ENCODE measurements around the gene FALEC. TPM values are rescaled to one million over a fixed set of nuclear protein-coding genes. Genes with fewer than 3 reads are reported as not detected.
A peak's percentile ranks its signal among the peaks of the same experiment; 100 is the strongest.

Gene FALEC
- total RNA-seq, 1 experiment from 2014 or later: 0.59 TPM

DNA sequence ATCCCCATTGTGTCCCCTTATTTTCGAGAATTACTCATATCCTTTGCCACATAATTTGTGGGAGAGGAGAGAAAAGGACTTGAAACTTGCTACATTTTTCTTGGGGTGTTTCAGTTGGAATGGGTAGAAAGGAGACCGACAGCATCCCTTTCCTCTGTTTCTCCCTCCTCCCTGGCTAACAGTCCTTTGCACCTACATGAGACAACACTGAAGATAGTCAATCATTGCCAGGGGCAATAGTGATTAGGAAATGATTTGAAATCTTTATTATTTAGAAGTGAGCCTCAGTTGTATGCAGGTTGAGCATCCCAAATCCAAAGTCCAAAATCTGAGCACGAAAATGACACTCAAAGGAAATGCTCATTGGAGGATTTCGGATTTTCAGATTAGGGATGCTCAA, 36.2 kb upstream of the FALEC start:
- H3K27me3 Mint-ChIP-seq (ENCODE audit: insufficient read depth, unreplicated experiment): no peaks in the 10 kb centered on the region
- no peaks in the 10 kb centered on the region for H3K36me3 ChIP-seq (ENCODE audit: control insufficient read depth, insufficient read depth, low read length)
- DNase-seq: no peak
- no peaks in the 10 kb centered on the region for H3K27me3 ChIP-seq (replicated peaks; ENCODE audit: control insufficient read depth, insufficient read depth, low read length)
- H3K9me3 Mint-ChIP-seq (ENCODE audit: unreplicated experiment): no peaks in the 10 kb centered on the region
- no peak overlapping the region for H3K4me3 ChIP-seq (ENCODE audit: low read depth, low read length)
- BruUV-seq (replicated peaks): no TSS peak
- TF ChIP-seq, protein P1, sequence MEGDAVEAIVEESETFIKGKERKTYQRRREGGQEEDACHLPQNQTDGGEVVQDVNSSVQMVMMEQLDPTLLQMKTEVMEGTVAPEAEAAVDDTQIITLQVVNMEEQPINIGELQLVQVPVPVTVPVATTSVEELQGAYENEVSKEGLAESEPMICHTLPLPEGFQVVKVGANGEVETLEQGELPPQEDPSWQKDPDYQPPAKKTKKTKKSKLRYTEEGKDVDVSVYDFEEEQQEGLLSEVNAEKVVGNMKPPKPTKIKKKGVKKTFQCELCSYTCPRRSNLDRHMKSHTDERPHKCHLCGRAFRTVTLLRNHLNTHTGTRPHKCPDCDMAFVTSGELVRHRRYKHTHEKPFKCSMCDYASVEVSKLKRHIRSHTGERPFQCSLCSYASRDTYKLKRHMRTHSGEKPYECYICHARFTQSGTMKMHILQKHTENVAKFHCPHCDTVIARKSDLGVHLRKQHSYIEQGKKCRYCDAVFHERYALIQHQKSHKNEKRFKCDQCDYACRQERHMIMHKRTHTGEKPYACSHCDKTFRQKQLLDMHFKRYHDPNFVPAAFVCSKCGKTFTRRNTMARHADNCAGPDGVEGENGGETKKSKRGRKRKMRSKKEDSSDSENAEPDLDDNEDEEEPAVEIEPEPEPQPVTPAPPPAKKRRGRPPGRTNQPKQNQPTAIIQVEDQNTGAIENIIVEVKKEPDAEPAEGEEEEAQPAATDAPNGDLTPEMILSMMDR (IDR thresholded peaks at IDR 0.05; ENCODE audit: insufficient read depth in 1 of 2, low read depth in 1 of 2, low read length in 1 of 2, severe bottlenecking in 1 of 2, unreplicated experiment in 1 of 2): no peak
- no peak overlapping the region for H3K27ac Mint-ChIP-seq (ENCODE audit: unreplicated experiment)
- peaks cover 9% of the 10 kb centered on the region for H3K4me1 Mint-ChIP-seq (ENCODE audit: low read depth, unreplicated experiment)
- H3K4me1 ChIP-seq: peaks cover 14% of the 10 kb centered on the region
- H3K9me3 ChIP-seq: no peaks in the 10 kb centered on the region
- intact Hi-C loops (cut with micrococcal nuclease; ENCODE audit: unreplicated experiment): no loop called here
- ChIA-PET CTCF (no interaction called here), POLR2A (no interaction called here)
- peaks cover 26% of the 10 kb centered on the region for H3K36me3 Mint-ChIP-seq (ENCODE audit: insufficient read depth, unreplicated experiment)
- no peak overlapping the region for H3K4me3 Mint-ChIP-seq (ENCODE audit: unreplicated experiment)

DNA sequence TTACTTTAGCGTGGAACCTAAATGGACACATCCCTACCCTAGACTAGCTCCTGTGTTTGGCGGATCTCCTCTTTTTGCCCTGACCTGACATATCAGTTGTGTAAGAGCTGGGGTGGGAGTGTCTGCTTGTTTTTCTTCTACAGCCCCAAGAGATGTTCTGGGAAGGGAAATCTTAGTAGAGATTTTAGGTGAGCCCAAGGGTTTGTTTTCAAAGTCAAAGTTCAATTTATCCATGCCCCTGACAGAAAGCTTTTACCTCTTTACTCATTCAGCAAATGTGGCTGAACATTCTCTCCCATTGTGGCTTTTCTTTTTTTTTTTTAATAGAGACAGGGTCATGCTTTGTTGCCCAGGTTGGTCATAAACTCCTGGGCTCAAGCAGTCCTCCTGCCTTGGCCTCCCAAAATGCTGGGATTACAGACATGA, 35.6 kb upstream of the FALEC start:
- DNase-seq: peak in 1 of 2 experiments; percentile 39
- no TSS peak for BruUV-seq (replicated peaks)
- Histone ChIP-seq H3K4me1 (peaks cover 14% of the 10 kb centered on the region), H3K4me3 (ENCODE audit: low read depth, low read length) (no peak overlapping the region), H3K36me3 (ENCODE audit: control insufficient read depth, insufficient read depth, low read length) (no peaks in the 10 kb centered on the region), H3K9me3 (no peaks in the 10 kb centered on the region), H3K27me3 (replicated peaks; ENCODE audit: control insufficient read depth, insufficient read depth, low read length) (no peaks in the 10 kb centered on the region)
- no peak overlapping the region for H3K27ac Mint-ChIP-seq (ENCODE audit: unreplicated experiment)
- no peaks in the 10 kb centered on the region for H3K27me3 Mint-ChIP-seq (ENCODE audit: insufficient read depth, unreplicated experiment)
- peaks cover 22% of the 10 kb centered on the region for H3K36me3 Mint-ChIP-seq (ENCODE audit: insufficient read depth, unreplicated experiment)
- TF ChIP-seq, protein P1 (IDR thresholded peaks at IDR 0.05; ENCODE audit: insufficient read depth in 1 of 2, low read depth in 1 of 2, low read length in 1 of 2, severe bottlenecking in 1 of 2, unreplicated experiment in 1 of 2): no peak
- H3K9me3 Mint-ChIP-seq (ENCODE audit: unreplicated experiment): no peaks in the 10 kb centered on the region
- ChIA-PET POLR2A (interaction anchor here (0.6 kb wide), 1 partner anchor 22 kb away, joined by 4 read pairs; no protein-coding TSS in a partner anchor), CTCF (no interaction called here)
- H3K4me1 Mint-ChIP-seq (ENCODE audit: low read depth, unreplicated experiment): peaks cover 12% of the 10 kb centered on the region
- peak overlapping the region; percentile 37 for H3K4me3 Mint-ChIP-seq (ENCODE audit: unreplicated experiment)
- intact Hi-C loops (cut with micrococcal nuclease; ENCODE audit: unreplicated experiment): no loop called here

DNA sequence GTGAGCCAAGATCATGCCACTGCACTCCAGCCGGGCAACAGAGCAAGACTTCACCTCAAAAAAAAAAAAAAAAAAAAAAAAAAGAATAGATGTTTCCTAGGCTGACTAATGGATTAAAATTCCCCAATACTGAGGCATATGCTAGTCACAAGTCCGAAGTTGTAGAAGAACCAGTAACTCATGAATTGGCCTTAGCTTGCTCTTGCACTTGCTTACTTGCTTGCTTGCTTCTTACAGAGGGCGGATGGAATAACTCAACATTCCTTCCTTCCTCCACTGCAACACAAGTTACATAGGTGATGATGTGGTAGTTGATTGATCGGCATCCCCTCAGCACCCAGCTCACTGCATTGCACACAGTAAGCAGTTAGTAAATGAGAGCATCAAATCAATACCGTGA, 31.1 kb upstream of the FALEC start:
- Mint-ChIP-seq H3K27ac (ENCODE audit: unreplicated experiment) (no peak overlapping the region), H3K27me3 (ENCODE audit: insufficient read depth, unreplicated experiment) (no peaks in the 10 kb centered on the region), H3K9me3 (ENCODE audit: unreplicated experiment) (no peaks in the 10 kb centered on the region), H3K4me3 (ENCODE audit: unreplicated experiment) (no peak overlapping the region), H3K36me3 (ENCODE audit: insufficient read depth, unreplicated experiment) (peaks cover 16% of the 10 kb centered on the region), H3K4me1 (ENCODE audit: low read depth, unreplicated experiment) (peaks cover 15% of the 10 kb centered on the region)
- H3K4me1 ChIP-seq: peaks cover 4% of the 10 kb centered on the region; the same call in 1 of the 2 replicates
- ChIA-PET CTCF (interaction anchor here (0.7 kb wide), 2 partner anchors 15 to 48 kb away, joined by 3 to 5 read pairs; no protein-coding TSS in a partner anchor), POLR2A (no interaction called here)
- H3K9me3 ChIP-seq: no peaks in the 10 kb centered on the region
- no TSS peak for BruUV-seq (replicated peaks)
- intact Hi-C loops (cut with micrococcal nuclease; ENCODE audit: unreplicated experiment): no loop called here
- no peaks in the 10 kb centered on the region for H3K36me3 ChIP-seq (ENCODE audit: control insufficient read depth, insufficient read depth, low read length)
- DNase-seq: no peak
- TF ChIP-seq, protein P1 (IDR thresholded peaks at IDR 0.05; ENCODE audit: insufficient read depth in 1 of 2, low read depth in 1 of 2, low read length in 1 of 2, severe bottlenecking in 1 of 2, unreplicated experiment in 1 of 2): no peak
- H3K27me3 ChIP-seq (replicated peaks; ENCODE audit: control insufficient read depth, insufficient read depth, low read length): no peaks in the 10 kb centered on the region
- H3K4me3 ChIP-seq (ENCODE audit: low read depth, low read length): no peak overlapping the region

All from Caco-2 (cell line).